Chondrocyte (in vitro differentiated cells): Measurements from ENCODE around the gene OBI1. TPM values are rescaled to one million over a fixed set of nuclear protein-coding genes. Genes with fewer than 3 reads are reported as not detected.

Experiments used
- DNase-seq: peaks from one replicate; pipeline ENCODE4 v3.0.0; 2021; ENCODE audit warnings: mixed read lengths, low spot score
- H3K27ac Mint-ChIP-seq: one replicate; pipeline ENCODE4 v1.8.0; 2021; ENCODE audit warnings: mild to moderate bottlenecking, moderate library complexity, mixed read lengths; ENCODE audit not compliant: unreplicated experiment
- H3K27me3 Mint-ChIP-seq: 2 replicates; pipeline ENCODE4 v1.8.0; 2021; ENCODE audit warnings: low read depth, mixed read lengths
- H3K36me3 Mint-ChIP-seq: 2 replicates; pipeline ENCODE4 v1.8.0; 2021; ENCODE audit warnings: low read depth, mixed read lengths
- H3K4me1 Mint-ChIP-seq: 2 replicates; pipeline ENCODE4 v1.8.0; 2021; ENCODE audit warnings: low read depth, mild to moderate bottlenecking, mixed read lengths
- H3K4me3 Mint-ChIP-seq: one replicate; pipeline ENCODE4 v1.8.0; 2021; ENCODE audit warnings: mild to moderate bottlenecking, moderate library complexity, mixed read lengths; ENCODE audit not compliant: unreplicated experiment
- H3K9me3 Mint-ChIP-seq: 2 replicates; pipeline ENCODE4 v1.8.0; 2021; ENCODE audit warnings: low read depth, mixed read lengths
- CTCF ChIP-seq: fragments of 200-600 bp; sonication (generic); IDR thresholded peaks from 2 replicates; pipeline ENCODE4 v1.5.0; 2021; ENCODE audit warnings: antibody characterized with exemption, mild to moderate bottlenecking, moderate library complexity
- total RNA-seq: library from RNA; stranded (reverse); gene quantifications from 3 replicates; pipeline ENCODE4 v1.2.1, GENCODE V29; 2021

Gene OBI1
- total RNA-seq, 1 donor from 2014 or later, result 8.8 TPM

DNA sequence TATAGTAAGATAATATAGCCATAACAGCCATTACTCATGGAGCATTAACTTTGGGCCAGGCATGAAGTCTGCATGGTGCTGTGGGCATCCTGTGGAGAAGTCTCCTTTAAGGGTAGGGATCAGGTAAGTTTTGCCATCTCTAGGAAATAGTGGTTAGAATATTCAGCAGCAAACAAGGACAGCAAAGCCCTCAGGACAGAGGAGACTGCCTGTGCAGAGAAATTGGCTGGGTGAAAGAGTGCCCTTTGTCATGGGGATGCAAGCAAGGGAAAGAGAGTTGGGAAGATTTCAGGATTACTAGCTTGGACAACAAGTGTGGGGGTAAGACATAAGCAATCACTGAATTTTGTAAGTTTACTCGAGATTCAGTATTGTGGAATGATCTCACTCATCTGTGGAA, 15.7 kb upstream of the OBI1 start:
- H3K27ac Mint-ChIP-seq, result no peak overlapping the region

DNA sequence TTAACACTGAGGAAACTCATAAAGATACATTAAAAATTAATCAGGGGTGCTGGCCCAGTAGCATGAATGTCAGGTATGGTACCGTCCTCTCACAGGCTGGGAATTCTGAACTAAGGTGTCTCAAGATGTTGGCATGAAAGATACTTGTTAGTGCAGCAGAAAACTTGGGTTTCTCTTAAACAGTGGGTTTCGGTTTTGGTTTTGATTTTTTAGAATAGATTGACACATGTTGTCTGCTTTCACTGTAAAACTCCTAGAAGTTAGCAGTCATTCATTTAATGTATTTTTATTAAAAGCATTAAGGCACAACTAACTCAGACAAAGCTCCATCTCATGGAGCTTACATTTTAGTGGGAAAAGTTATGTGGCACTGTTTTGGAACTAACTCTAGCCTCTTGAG, 3.5 kb upstream of the OBI1 start:
- peaks cover 15% of the 10 kb centered on the region for H3K4me1 Mint-ChIP-seq
- H3K9me3 Mint-ChIP-seq, result no peaks in the 10 kb centered on the region
- no peak for TF ChIP-seq CTCF
- H3K27ac Mint-ChIP-seq, result no peak overlapping the region
- no peak overlapping the region for H3K4me3 Mint-ChIP-seq
- peaks cover 4% of the 10 kb centered on the region for H3K27me3 Mint-ChIP-seq
- DNase-seq, result no peak
- H3K36me3 Mint-ChIP-seq, result no peaks in the 10 kb centered on the region

More for the DNA sequence above, 15.7 kb upstream of the OBI1 start:
- DNase-seq, result no peak
- no peaks in the 10 kb centered on the region for H3K9me3 Mint-ChIP-seq
- TF ChIP-seq CTCF, result no peak
- no peaks in the 10 kb centered on the region for H3K36me3 Mint-ChIP-seq
- peaks cover 32% of the 10 kb centered on the region for H3K27me3 Mint-ChIP-seq
- H3K4me1 Mint-ChIP-seq, result no peaks in the 10 kb centered on the region
- no peak overlapping the region for H3K4me3 Mint-ChIP-seq

GRCh38 chr13:78660495-78660857, 1.5 kb upstream of the OBI1 start:
- Mint-ChIP-seq H3K27me3 (peaks cover 4% of the 10 kb centered on the region), H3K36me3 (no peaks in the 10 kb centered on the region), H3K27ac (no peak overlapping the region), H3K9me3 (no peaks in the 10 kb centered on the region), H3K4me3 (no peak overlapping the region), H3K4me1 (peaks cover 16% of the 10 kb centered on the region)
- no peak for DNase-seq
- no peak for TF ChIP-seq CTCF

GRCh38 chr13:78659732-78660494, 958 bp upstream of the OBI1 start:
- peaks cover 4% of the 10 kb centered on the region for H3K27me3 Mint-ChIP-seq

GRCh38 chr13:78659450-78659730, 435 bp upstream of the OBI1 start:
- Mint-ChIP-seq H3K4me3 (peak overlapping the region; percentile 97), H3K27ac (no peak overlapping the region), H3K36me3 (no peaks in the 10 kb centered on the region), H3K4me1 (peaks cover 16% of the 10 kb centered on the region), H3K27me3 (peaks cover 4% of the 10 kb centered on the region), H3K9me3 (no peaks in the 10 kb centered on the region)
- no peak for TF ChIP-seq CTCF
- no peak for DNase-seq

More at GRCh38 chr13:78659732-78660494, 958 bp upstream of the OBI1 start:
- H3K36me3 Mint-ChIP-seq, result no peaks in the 10 kb centered on the region
- peak overlapping the region; percentile 97 for H3K4me3 Mint-ChIP-seq
- no peak overlapping the region for H3K27ac Mint-ChIP-seq
- TF ChIP-seq CTCF, result no peak
- peaks cover 16% of the 10 kb centered on the region for H3K4me1 Mint-ChIP-seq
- DNase-seq, result no peak
- H3K9me3 Mint-ChIP-seq, result no peaks in the 10 kb centered on the region
